SK-N-SH treated with all-trans-retinoic acid at 6 μM for 48 hours (cell line): Measurements from ENCODE around the gene SYK.

Experiments
- ATAC-seq: fragments of 200-7000 bp; cut with Tn5 transposase; 3 replicates; pipeline ENCODE4 v1.9.1; 2020; ENCODE audit warnings: mild to moderate bottlenecking, moderate library complexity
- ARNTL ChIP-seq: fragments of 450-650 bp; formaldehyde crosslinking; IDR thresholded peaks from 2 replicates; pipeline ENCODE4 v1.5.0; 2020; ENCODE audit warnings: low read depth, mild to moderate bottlenecking, moderate library complexity, borderline replicate concordance
- BACH2 ChIP-seq: fragments of 250-450 bp; sonication (Bioruptor Pico); IDR thresholded peaks from 2 replicates; pipeline ENCODE4 v1.9.0; 2021; ENCODE audit warnings: mild to moderate bottlenecking, borderline replicate concordance
- CSDC2 ChIP-seq: fragments of 250-450 bp; sonication (Bioruptor Pico); IDR thresholded peaks from 2 replicates; pipeline ENCODE4 v1.5.0; 2020; ENCODE audit warnings: mild to moderate bottlenecking, moderate library complexity
- GLIS3 ChIP-seq: fragments of 250-450 bp; sonication (Bioruptor Pico); IDR thresholded peaks from 2 replicates; pipeline ENCODE4 v1.5.0; 2020; ENCODE audit warnings: mild to moderate bottlenecking, moderate library complexity
- ISL1 ChIP-seq: fragments of 250-450 bp; sonication (Bioruptor Pico); IDR thresholded peaks from 2 replicates; pipeline ENCODE4 v2.1.2; 2022; ENCODE audit warnings: mild to moderate bottlenecking, moderate library complexity
- OSR1 ChIP-seq: fragments of 250-450 bp; sonication (Bioruptor Pico); IDR thresholded peaks from 2 replicates; pipeline ENCODE4 v1.8.0; 2022; ENCODE audit warnings: moderate library complexity, mild to moderate bottlenecking, inconsistent platforms
- PPARA ChIP-seq: fragments of 250-450 bp; sonication (Bioruptor Pico); IDR thresholded peaks from 2 replicates; pipeline ENCODE4 v1.5.0; 2020; ENCODE audit warnings: mild to moderate bottlenecking, borderline replicate concordance
- RARB ChIP-seq: fragments of 250-450 bp; sonication (Bioruptor Pico); IDR thresholded peaks from 2 replicates; pipeline ENCODE4 v1.8.0; 2021; ENCODE audit warnings: mild to moderate bottlenecking, moderate library complexity
- SNAI2 ChIP-seq: fragments of 250-450 bp; sonication (Bioruptor Pico); IDR thresholded peaks from 2 replicates; pipeline ENCODE4 v1.5.0; 2020; ENCODE audit warnings: mild to moderate bottlenecking, moderate library complexity
- TCF4 ChIP-seq: fragments of 250-450 bp; sonication (Bioruptor Pico); IDR thresholded peaks from 2 replicates; pipeline ENCODE4 v1.8.0; 2021; ENCODE audit warnings: mild to moderate bottlenecking, moderate library complexity, borderline replicate concordance
- TOX ChIP-seq: fragments of 250-450 bp; sonication (Bioruptor Pico); IDR thresholded peaks from 2 replicates; pipeline ENCODE4 v1.8.0; 2021; ENCODE audit warnings: mild to moderate bottlenecking, moderate library complexity, borderline replicate concordance
- ZC3H10 ChIP-seq: fragments of 250-450 bp; sonication (Bioruptor Pico); IDR thresholded peaks from 2 replicates; pipeline ENCODE4 v1.5.1; 2021; ENCODE audit warnings: mild to moderate bottlenecking, moderate library complexity
- ZFP3 ChIP-seq: fragments of 250-450 bp; sonication (Bioruptor Pico); IDR thresholded peaks from 2 replicates; pipeline ENCODE4 v1.5.0; 2020; ENCODE audit warnings: mild to moderate bottlenecking, moderate library complexity
- ZFP30 ChIP-seq: fragments of 450-650 bp; formaldehyde crosslinking; IDR thresholded peaks from 2 replicates; pipeline ENCODE4 v1.5.0; 2022; ENCODE audit warnings: mild to moderate bottlenecking, moderate library complexity
- ZNF565 ChIP-seq: fragments of 450-650 bp; formaldehyde crosslinking; conservative IDR thresholded peaks from 2 replicates; pipeline ENCODE4 v1.5.0; 2020; ENCODE audit warnings: low read depth, mild to moderate bottlenecking, moderate library complexity
- ZNF70 ChIP-seq: fragments of 450-650 bp; formaldehyde crosslinking; IDR thresholded peaks from 2 replicates; pipeline ENCODE4 v1.5.0; 2020; ENCODE audit warnings: mild to moderate bottlenecking, moderate library complexity
- ZNF8 ChIP-seq: fragments of 450-650 bp; formaldehyde crosslinking; IDR thresholded peaks from 2 replicates; pipeline ENCODE4 v1.5.0; 2020; ENCODE audit warnings: mild to moderate bottlenecking, moderate library complexity
- TF ChIP-seq, protein P1 (sequence below): fragments of 250-450 bp; sonication (Bioruptor Pico); IDR thresholded peaks from 2 replicates; pipeline ENCODE4 v1.5.1; 2021; ENCODE audit warnings: mild to moderate bottlenecking, moderate library complexity
- TF ChIP-seq, protein P2 (sequence below): fragments of 250-450 bp; sonication (Bioruptor Pico); IDR thresholded peaks from 2 replicates; pipeline ENCODE4 v1.5.1; 2020; ENCODE audit warnings: low read depth, mild to moderate bottlenecking, moderate library complexity
- TF ChIP-seq, protein P3 (sequence below): fragments of 250-450 bp; sonication (Bioruptor Pico); IDR thresholded peaks from 2 replicates; pipeline ENCODE4 v1.8.0; 2020; ENCODE audit warnings: mild to moderate bottlenecking, moderate library complexity, borderline replicate concordance
- TF ChIP-seq, protein P4 (sequence below): fragments of 250-450 bp; sonication (Bioruptor Pico); IDR thresholded peaks from 2 replicates; pipeline ENCODE4 v1.8.0; 2021; ENCODE audit warnings: low read depth, mild to moderate bottlenecking, moderate library complexity, borderline replicate concordance

The SYK gene

DNA sequence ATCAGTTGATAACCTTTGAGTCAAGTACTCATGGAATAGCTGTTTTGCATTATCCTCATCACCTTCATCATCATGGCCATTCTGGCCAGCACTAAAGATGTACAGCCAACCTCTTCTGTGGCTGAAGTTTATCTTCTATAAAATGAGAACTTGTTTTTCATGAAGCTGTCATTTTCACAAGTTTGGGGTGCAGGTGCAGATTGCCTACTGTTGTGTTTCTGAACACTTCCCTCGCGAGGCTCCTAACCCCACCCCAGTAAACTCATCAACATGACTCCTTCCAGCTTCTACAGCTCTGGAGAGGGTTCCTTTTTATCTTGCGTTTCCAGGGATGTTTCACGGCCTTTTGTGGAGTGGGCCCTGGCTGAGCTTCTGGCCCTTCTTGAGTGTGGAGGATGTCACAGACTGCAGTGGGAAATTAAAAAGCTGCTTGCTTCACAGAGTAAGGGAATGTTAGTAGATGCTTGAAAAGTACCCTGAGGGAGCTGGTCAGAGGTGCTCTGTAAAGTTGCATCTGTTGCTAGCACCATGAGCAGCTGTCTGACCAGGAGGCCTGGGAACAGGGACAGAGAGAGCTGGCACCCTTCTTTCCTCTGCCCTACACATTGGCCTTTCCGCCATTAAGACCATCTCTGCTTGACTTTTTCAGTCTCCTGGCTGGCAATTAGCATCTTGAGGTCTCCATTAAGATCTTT, 24.9 kb downstream of the SYK start:
- TF ChIP-seq CSDC2 (no peak), ARNTL (CRISPR knock-in tag) (no peak), TCF4 (no peak), ZNF70 (CRISPR knock-in tag) (no peak), ZC3H10 (CRISPR knock-in tag) (no peak), PPARA (CRISPR knock-in tag) (no peak), ZFP3 (CRISPR knock-in tag) (no peak), ISL1 (CRISPR knock-in tag) (no peak), ZNF8 (CRISPR knock-in tag) (no peak), GLIS3 (CRISPR knock-in tag) (no peak), ZFP30 (no peak), BACH2 (no peak), OSR1 (no peak), TOX (CRISPR knock-in tag) (no peak), ZNF565 (CRISPR knock-in tag) (no peak), RARB (no peak)
- TF ChIP-seq, protein P1, sequence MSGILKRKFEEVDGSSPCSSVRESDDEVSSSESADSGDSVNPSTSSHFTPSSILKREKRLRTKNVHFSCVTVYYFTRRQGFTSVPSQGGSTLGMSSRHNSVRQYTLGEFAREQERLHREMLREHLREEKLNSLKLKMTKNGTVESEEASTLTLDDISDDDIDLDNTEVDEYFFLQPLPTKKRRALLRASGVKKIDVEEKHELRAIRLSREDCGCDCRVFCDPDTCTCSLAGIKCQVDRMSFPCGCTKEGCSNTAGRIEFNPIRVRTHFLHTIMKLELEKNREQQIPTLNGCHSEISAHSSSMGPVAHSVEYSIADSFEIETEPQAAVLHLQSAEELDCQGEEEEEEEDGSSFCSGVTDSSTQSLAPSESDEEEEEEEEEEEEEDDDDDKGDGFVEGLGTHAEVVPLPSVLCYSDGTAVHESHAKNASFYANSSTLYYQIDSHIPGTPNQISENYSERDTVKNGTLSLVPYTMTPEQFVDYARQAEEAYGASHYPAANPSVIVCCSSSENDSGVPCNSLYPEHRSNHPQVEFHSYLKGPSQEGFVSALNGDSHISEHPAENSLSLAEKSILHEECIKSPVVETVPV = no peak
- TF ChIP-seq, protein P2, sequence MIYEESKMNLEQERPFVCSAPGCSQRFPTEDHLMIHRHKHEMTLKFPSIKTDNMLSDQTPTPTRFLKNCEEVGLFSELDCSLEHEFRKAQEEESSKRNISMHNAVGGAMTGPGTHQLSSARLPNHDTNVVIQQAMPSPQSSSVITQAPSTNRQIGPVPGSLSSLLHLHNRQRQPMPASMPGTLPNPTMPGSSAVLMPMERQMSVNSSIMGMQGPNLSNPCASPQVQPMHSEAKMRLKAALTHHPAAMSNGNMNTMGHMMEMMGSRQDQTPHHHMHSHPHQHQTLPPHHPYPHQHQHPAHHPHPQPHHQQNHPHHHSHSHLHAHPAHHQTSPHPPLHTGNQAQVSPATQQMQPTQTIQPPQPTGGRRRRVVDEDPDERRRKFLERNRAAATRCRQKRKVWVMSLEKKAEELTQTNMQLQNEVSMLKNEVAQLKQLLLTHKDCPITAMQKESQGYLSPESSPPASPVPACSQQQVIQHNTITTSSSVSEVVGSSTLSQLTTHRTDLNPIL (CRISPR knock-in tag) = no peak
- TF ChIP-seq, protein P3, sequence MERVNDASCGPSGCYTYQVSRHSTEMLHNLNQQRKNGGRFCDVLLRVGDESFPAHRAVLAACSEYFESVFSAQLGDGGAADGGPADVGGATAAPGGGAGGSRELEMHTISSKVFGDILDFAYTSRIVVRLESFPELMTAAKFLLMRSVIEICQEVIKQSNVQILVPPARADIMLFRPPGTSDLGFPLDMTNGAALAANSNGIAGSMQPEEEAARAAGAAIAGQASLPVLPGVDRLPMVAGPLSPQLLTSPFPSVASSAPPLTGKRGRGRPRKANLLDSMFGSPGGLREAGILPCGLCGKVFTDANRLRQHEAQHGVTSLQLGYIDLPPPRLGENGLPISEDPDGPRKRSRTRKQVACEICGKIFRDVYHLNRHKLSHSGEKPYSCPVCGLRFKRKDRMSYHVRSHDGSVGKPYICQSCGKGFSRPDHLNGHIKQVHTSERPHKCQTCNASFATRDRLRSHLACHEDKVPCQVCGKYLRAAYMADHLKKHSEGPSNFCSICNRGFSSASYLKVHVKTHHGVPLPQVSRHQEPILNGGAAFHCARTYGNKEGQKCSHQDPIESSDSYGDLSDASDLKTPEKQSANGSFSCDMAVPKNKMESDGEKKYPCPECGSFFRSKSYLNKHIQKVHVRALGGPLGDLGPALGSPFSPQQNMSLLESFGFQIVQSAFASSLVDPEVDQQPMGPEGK (CRISPR knock-in tag) = no peak
- ATAC-seq = no peak

DNA sequence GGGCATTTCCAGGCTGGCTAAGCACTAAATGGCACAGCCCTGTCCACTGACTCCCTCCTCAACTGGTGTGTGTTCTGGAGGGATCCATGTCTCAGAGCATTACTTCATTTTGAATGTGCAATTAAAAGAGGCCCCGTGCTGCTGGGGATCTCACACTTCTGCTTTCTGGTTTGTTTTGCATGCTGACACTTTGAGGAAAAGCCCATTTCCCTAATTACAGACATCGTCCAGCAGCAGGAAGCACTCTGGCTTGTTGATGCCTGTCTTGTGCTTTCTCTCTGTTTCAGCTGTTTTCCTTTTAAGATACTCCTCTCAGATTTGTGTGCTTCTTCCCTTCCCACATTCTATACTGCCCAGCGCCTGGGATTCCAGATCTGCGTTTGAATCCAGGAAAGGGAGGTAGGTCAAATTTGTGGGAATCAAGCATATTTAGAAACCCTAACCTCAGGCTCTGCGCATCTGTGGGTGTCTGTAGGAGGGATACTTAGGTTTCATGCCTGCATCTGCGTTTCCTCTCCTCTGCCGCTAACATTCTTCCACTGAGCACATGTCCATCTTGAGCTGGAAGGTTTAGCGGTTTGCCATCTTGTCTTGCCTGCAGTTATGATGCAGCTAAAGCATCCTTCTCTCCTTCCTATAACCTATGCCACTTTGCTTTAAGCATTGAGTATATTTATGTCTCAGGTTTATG, 25.7 kb downstream of the SYK start:
- TF ChIP-seq ZNF8 (CRISPR knock-in tag) = no peak
- TF ChIP-seq ZNF70 (CRISPR knock-in tag) = no peak
- no peak for TF ChIP-seq ZFP30
- TF ChIP-seq RARB = no peak
- no peak for TF ChIP-seq PPARA (CRISPR knock-in tag)
- no peak for TF ChIP-seq SNAI2
- TF ChIP-seq CSDC2 = no peak
- no peak for TF ChIP-seq ISL1 (CRISPR knock-in tag)
- TF ChIP-seq, protein P2 (CRISPR knock-in tag) = no peak
- no peak for TF ChIP-seq TCF4
- TF ChIP-seq, protein P4, sequence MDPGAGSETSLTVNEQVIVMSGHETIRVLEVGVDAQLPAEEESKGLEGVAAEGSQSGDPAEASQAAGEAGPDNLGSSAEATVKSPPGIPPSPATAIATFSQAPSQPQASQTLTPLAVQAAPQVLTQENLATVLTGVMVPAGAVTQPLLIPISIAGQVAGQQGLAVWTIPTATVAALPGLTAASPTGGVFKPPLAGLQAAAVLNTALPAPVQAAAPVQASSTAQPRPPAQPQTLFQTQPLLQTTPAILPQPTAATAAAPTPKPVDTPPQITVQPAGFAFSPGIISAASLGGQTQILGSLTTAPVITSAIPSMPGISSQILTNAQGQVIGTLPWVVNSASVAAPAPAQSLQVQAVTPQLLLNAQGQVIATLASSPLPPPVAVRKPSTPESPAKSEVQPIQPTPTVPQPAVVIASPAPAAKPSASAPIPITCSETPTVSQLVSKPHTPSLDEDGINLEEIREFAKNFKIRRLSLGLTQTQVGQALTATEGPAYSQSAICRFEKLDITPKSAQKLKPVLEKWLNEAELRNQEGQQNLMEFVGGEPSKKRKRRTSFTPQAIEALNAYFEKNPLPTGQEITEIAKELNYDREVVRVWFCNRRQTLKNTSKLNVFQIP (CRISPR knock-in tag) = no peak
- no peak for TF ChIP-seq OSR1
- TF ChIP-seq, protein P3 (CRISPR knock-in tag) = no peak
- no peak for TF ChIP-seq ZNF565 (CRISPR knock-in tag)
- no peak for ATAC-seq
